Cardiac fibroblast (primary cell): ENCODE results near the gene STK32C.
A peak's percentile ranks its signal among the peaks of the same experiment; 100 is the strongest.

Source experiments
- DNase-seq, 2 donors: peaks; one replicate each; pipeline versions ENCODE4 v3.0.0 to v3.0.0-alpha.2; 2010; ENCODE audit warnings: low read depth in 2 of 2
- H3K4me3 ChIP-seq, 2 donors: replicated peaks in 1 of 2; 1 replicate in 1 of 2; 2 replicates in 1 of 2; pipeline ENCODE4 v1.5.1; 2011; ENCODE audit warnings: low read depth in 2 of 2, low read length in 2 of 2, mild to moderate bottlenecking in 2 of 2, moderate library complexity in 1 of 2
- TF ChIP-seq, protein P1 (sequence below): IDR thresholded peaks from one replicate; pipeline ENCODE4 v1.5.1; 2011; ENCODE audit warnings: low read depth, mild to moderate bottlenecking, low read length, inconsistent platforms

The STK32C gene

DNA sequence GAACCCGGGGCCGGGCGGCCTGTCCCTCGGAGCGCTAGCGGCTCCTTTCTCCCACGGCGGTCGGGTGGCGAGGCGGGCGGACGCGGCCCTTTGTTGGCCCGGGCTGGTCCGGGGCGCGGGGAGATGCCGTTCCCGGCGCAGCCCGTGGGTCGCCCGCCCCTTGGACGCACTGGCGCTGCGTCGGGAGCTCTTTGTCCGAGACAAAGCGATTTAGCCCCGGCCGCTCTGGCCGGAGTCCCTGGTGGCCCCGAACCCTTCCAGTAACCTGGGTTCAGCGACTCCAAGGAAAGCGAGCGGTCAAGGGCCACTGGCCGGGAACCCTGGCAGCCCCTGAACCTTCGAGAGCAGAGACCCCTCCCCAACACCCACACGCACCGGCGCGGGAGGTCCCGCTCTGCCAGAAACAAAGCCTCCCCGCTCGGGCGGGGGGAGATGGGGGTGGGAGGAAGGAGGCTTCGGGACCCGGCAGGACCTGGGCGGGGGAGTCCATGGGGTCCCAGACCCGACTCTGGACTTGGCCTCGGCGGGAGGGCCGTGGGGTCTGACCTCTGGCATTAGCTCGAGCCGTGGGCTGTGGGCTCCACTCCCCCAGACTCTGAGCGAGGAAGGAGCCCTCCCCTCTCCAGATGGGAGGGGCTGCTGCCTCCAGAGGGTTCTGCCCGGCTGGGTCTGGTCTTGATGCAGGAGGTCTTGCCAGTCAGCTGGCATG lies 120.2 kb downstream of the STK32C start:
- TF ChIP-seq, protein P1, sequence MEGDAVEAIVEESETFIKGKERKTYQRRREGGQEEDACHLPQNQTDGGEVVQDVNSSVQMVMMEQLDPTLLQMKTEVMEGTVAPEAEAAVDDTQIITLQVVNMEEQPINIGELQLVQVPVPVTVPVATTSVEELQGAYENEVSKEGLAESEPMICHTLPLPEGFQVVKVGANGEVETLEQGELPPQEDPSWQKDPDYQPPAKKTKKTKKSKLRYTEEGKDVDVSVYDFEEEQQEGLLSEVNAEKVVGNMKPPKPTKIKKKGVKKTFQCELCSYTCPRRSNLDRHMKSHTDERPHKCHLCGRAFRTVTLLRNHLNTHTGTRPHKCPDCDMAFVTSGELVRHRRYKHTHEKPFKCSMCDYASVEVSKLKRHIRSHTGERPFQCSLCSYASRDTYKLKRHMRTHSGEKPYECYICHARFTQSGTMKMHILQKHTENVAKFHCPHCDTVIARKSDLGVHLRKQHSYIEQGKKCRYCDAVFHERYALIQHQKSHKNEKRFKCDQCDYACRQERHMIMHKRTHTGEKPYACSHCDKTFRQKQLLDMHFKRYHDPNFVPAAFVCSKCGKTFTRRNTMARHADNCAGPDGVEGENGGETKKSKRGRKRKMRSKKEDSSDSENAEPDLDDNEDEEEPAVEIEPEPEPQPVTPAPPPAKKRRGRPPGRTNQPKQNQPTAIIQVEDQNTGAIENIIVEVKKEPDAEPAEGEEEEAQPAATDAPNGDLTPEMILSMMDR: no peak
- H3K4me3 ChIP-seq: peak overlapping the region; percentile 51 to 58
- DNase-seq: no peak

DNA sequence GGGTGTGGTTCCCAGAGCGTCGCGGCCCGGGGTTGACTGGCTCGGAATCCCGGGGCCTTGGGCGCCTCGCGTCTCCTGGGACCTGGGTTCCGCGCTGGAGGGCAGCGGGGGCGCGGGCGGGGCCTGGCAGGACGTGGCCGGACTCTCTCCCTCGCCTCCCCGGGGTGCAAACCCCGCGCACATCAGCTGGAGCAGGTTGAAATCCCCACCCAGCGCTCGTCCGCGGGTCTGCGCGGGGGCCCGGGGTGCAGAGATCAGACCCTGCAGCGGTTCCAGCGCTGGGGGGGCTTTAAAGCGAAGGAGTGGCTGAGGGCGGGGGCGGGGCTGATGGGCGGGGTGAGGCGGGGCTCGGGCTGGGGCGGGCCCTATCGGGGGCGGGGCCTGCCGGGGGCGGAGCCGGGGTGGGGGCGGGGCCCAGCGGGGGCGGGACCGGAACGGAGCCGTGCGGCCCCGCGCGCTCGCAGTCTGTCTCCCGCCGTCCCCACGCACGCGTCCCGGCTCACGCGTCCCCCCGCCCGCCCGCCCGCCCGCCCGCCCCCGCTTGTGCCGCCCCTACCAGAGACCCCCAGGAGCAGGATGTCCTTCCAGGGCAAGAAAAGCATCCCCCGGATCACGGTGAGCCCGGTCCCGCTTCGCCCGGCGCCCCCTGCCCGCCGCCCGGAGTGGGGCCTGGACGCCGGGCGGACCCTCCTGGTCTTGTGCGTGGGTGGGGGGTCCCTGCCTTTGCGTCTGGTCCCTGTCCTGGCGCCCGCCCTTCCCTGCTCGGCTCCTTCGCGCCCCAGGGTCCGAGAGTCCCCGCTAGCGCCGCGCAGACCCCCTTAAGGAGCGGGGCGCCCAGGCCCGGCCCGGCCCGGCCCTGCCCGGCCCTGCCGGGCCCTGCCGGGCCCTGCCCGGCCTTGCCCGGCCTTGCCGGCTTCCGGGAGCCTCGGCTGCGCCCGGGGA lies 121.0 kb downstream of the STK32C start, which contains the start of gene DPYSL4:
Gene DPYSL4, plus strand, starts transcription at position 461 of the 942 bp plus-strand sequence. Its CDS starts 116 bp downstream, at position 577.
- TF ChIP-seq, protein P1: no peak
- DNase-seq: peak in 1 of 2 donors; percentile 16
- peak within 1 kb of the TSS; percentile 51 to 58 for H3K4me3 ChIP-seq

DNA sequence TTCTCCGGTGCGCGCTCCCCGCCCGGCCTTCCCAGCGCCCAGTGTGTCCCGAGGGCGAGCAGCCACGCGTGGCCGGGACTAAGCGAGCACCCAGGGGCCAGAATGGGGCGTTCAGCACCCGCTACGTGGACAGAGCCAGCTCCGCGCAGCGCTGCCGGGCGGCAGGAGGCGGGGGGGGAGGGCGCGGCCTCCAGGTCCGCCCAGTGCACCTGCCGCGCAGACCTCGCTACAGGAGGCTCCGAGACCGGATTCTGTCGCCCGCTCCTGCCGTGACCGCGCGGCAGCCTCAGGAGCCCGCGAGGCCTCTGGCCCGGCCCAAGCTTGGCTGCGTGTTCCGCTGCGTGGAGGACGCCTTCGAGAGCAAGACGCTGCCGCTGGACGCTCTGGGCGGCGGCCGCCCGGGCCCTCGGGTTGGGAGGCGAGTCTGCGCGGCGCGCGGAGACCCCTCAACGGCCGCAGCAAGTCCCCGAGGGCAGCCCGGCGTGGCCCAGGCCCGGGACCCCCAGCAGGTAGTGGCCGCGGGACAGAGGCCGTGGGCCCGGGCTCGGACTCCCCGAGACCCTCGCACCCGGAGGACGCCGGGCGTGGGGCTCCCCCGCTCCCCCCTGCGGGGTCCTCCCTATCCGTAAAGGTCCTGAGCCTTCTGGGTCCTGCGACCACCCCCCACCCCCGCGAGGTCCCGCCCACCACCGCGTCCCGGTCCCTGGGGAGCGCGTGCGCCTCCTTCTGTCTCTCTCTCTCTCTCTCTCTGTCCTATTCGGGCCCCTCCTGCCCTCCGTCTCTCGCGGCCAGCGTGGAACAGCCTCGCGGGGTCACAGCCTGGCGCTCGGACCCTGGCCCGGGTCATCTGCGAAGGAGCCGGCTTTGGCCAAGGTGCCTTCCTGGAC lies 121.9 kb downstream of the STK32C start:
- peak; percentile 32 to 38 for DNase-seq
- TF ChIP-seq, protein P1: no peak
- peak overlapping the region in 1 of 2 donors; percentile 30 for H3K4me3 ChIP-seq

DNA sequence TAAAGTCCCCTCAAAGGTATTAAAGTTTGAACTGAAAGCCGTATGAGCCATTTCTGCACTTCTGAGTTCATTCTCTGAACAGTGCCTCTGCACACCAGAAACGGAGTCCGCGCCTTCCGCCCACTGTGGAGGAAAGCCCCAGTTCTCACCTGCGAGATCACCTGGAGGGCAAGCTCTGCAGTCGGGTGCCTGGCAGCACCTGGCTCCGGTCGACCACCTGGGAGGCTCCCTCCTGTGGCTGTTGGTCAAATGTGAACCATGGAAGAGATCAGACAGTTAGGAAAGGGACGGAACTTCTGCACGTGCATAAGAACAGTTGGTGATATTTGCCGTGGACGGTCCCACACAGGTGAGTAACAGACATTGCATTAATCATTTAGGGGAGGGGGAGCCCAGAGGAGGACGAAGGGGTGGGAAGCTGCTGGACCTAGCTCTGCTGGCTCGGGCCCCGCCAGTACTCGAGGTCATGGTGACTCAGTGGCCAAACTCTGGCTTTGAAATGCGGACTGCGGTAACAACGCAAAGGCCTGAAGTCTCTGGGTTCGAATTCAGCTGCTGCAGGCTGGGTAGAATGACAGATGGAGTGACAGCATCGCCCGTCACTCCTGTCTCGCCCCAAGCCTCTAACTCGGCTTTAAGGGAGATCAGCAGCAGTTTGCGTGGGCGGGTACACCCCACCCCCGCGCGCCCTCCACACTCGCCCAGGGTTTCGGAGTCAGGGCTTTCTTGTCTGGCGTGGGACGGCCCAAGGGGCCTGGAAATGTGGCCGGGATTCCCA lies 122.7 kb downstream of the STK32C start:
- H3K4me3 ChIP-seq: no peak overlapping the region
- TF ChIP-seq, protein P1: no peak

DNA sequence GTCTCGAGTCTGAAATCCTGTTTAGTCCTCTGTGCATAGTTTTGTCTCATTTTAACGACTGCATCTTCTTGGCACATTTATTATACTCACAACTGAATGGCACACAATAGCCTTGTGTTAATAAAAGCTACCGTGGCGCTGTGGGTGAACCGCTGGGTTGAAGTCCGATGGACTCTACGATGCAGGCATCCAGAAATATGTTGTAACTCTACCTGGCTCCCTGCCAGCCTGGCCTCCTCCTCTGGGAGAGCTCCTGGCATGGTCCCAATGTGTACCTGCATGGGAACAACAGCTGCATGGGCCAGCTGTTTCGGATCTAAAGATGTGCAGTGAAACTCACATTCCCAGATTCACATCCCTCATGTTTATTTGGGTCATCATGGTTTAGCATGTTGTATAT lies 124.7 kb downstream of the STK32C start:
- DNase-seq: no peak
- no peak overlapping the region for H3K4me3 ChIP-seq
- TF ChIP-seq, protein P1: no peak

More for the DNA sequence above, 122.7 kb downstream of the STK32C start:
- DNase-seq: no peak
